GM23338 (cell line): Measurements from ENCODE around the gene PTPRF. TPM values are rescaled to one million over a fixed set of nuclear protein-coding genes. Genes with fewer than 3 reads are reported as not detected.

ENCODE experiments used
- EZH2 ChIP-seq: fragments of 200-600 bp; sonication (generic); IDR thresholded peaks from one replicate; pipeline ENCODE4 v1.8.0; 2017; ENCODE audit warnings: antibody characterized with exemption, mild to moderate bottlenecking, low read depth; ENCODE audit not compliant: unreplicated experiment
- POLR2AphosphoS5 ChIP-seq: IDR thresholded peaks from 2 replicates; pipeline ENCODE4 v1.6.1; 2016; ENCODE audit warnings: antibody characterized with exemption, low read depth
- STAT1 ChIP-seq: IDR thresholded peaks from one replicate; pipeline ENCODE4 v1.6.1; 2016; ENCODE audit warnings: antibody characterized with exemption; ENCODE audit not compliant: unreplicated experiment
- ZNF114 ChIP-seq: fragments of 250-450 bp; sonication (Bioruptor Pico); IDR thresholded peaks from 2 replicates; pipeline ENCODE4 v1.5.0; 2020; ENCODE audit warnings: mild to moderate bottlenecking, moderate library complexity
- polyA plus RNA-seq: library from polyadenylated mRNA; unstranded; fragments of >200 nt; fragmentation: Nextera tagmentation; extraction: Ambion mirVana; gene quantifications from 2 replicates; pipeline ENCODE4 v1.2.1, GENCODE V29; 2016
- total RNA-seq: library from RNA; depleted of rRNA; stranded (reverse); fragments of >200 nt; shearing (Covaris generic); gene quantifications from 2 replicates; pipeline ENCODE4 v1.2.3, GENCODE V29; 2014
- TF ChIP-seq, protein P1 (sequence below): fragments of 250-450 bp; sonication (Bioruptor Pico); IDR thresholded peaks from 2 replicates; pipeline ENCODE4 v1.5.0; 2020; ENCODE audit warnings: mild to moderate bottlenecking, moderate library complexity
- TF ChIP-seq, protein P2 (sequence below): IDR thresholded peaks from one replicate; pipeline ENCODE4 v1.6.1; 2018; ENCODE audit warnings: antibody characterized with exemption; ENCODE audit not compliant: unreplicated experiment
- TF ChIP-seq, protein P3 (sequence below): IDR thresholded peaks from 2 replicates; pipeline ENCODE4 v1.6.1; 2016; ENCODE audit warnings: antibody characterized with exemption

PTPRF gene
- total and polyA plus RNA-seq, 2 experiments from 2014 or later: 52.4 to 173 TPM

DNA sequence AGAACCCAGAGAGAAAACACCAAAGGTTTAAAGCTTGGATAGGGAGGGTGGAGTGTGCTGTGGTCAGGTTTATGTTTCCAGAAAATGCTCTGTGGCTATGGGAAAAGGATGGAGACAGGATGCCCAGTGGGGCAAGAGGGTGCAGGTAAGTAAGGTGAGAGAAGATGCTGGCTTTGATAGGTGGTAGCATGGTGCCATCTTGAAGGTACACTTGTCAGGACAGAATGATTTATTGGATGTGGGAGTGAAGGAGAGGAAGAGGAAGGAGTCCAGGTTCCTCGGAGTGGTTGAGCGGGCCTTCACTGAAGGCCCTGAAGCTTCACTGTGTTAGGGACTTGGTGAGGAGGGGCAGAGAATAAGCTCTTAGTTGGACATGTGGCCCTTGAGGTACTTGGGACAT is 3.6 kb downstream of the PTPRF start (continued):
- TF ChIP-seq, protein P1, sequence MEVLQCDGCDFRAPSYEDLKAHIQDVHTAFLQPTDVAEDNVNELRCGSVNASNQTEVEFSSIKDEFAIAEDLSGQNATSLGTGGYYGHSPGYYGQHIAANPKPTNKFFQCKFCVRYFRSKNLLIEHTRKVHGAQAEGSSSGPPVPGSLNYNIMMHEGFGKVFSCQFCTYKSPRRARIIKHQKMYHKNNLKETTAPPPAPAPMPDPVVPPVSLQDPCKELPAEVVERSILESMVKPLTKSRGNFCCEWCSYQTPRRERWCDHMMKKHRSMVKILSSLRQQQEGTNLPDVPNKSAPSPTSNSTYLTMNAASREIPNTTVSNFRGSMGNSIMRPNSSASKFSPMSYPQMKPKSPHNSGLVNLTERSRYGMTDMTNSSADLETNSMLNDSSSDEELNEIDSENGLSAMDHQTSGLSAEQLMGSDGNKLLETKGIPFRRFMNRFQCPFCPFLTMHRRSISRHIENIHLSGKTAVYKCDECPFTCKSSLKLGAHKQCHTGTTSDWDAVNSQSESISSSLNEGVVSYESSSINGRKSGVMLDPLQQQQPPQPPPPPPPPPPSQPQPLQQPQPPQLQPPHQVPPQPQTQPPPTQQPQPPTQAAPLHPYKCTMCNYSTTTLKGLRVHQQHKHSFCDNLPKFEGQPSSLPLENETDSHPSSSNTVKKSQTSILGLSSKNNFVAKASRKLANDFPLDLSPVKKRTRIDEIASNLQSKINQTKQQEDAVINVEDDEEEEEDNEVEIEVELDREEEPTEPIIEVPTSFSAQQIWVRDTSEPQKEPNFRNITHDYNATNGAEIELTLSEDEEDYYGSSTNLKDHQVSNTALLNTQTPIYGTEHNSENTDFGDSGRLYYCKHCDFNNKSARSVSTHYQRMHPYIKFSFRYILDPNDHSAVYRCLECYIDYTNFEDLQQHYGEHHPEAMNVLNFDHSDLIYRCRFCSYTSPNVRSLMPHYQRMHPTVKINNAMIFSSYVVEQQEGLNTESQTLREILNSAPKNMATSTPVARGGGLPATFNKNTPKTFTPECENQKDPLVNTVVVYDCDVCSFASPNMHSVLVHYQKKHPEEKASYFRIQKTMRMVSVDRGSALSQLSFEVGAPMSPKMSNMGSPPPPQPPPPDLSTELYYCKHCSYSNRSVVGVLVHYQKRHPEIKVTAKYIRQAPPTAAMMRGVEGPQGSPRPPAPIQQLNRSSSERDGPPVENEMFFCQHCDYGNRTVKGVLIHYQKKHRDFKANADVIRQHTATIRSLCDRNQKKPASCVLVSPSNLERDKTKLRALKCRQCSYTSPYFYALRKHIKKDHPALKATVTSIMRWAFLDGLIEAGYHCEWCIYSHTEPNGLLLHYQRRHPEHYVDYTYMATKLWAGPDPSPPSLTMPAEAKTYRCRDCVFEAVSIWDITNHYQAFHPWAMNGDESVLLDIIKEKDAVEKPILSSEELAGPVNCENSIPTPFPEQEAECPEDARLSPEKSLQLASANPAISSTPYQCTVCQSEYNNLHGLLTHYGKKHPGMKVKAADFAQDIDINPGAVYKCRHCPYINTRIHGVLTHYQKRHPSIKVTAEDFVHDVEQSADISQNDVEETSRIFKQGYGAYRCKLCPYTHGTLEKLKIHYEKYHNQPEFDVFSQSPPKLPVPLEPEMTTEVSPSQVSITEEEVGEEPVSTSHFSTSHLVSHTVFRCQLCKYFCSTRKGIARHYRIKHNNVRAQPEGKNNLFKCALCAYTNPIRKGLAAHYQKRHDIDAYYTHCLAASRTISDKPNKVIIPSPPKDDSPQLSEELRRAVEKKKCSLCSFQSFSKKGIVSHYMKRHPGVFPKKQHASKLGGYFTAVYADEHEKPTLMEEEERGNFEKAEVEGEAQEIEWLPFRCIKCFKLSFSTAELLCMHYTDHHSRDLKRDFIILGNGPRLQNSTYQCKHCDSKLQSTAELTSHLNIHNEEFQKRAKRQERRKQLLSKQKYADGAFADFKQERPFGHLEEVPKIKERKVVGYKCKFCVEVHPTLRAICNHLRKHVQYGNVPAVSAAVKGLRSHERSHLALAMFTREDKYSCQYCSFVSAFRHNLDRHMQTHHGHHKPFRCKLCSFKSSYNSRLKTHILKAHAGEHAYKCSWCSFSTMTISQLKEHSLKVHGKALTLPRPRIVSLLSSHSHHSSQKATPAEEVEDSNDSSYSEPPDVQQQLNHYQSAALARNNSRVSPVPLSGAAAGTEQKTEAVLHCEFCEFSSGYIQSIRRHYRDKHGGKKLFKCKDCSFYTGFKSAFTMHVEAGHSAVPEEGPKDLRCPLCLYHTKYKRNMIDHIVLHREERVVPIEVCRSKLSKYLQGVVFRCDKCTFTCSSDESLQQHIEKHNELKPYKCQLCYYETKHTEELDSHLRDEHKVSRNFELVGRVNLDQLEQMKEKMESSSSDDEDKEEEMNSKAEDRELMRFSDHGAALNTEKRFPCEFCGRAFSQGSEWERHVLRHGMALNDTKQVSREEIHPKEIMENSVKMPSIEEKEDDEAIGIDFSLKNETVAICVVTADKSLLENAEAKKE: no peak
- TF ChIP-seq STAT1 (no peak), ZNF114 (CRISPR knock-in tag) (no peak), POLR2AphosphoS5 (no peak), EZH2 (no peak)
- TF ChIP-seq, protein P2, sequence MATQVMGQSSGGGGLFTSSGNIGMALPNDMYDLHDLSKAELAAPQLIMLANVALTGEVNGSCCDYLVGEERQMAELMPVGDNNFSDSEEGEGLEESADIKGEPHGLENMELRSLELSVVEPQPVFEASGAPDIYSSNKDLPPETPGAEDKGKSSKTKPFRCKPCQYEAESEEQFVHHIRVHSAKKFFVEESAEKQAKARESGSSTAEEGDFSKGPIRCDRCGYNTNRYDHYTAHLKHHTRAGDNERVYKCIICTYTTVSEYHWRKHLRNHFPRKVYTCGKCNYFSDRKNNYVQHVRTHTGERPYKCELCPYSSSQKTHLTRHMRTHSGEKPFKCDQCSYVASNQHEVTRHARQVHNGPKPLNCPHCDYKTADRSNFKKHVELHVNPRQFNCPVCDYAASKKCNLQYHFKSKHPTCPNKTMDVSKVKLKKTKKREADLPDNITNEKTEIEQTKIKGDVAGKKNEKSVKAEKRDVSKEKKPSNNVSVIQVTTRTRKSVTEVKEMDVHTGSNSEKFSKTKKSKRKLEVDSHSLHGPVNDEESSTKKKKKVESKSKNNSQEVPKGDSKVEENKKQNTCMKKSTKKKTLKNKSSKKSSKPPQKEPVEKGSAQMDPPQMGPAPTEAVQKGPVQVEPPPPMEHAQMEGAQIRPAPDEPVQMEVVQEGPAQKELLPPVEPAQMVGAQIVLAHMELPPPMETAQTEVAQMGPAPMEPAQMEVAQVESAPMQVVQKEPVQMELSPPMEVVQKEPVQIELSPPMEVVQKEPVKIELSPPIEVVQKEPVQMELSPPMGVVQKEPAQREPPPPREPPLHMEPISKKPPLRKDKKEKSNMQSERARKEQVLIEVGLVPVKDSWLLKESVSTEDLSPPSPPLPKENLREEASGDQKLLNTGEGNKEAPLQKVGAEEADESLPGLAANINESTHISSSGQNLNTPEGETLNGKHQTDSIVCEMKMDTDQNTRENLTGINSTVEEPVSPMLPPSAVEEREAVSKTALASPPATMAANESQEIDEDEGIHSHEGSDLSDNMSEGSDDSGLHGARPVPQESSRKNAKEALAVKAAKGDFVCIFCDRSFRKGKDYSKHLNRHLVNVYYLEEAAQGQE: no peak
- TF ChIP-seq, protein P3, sequence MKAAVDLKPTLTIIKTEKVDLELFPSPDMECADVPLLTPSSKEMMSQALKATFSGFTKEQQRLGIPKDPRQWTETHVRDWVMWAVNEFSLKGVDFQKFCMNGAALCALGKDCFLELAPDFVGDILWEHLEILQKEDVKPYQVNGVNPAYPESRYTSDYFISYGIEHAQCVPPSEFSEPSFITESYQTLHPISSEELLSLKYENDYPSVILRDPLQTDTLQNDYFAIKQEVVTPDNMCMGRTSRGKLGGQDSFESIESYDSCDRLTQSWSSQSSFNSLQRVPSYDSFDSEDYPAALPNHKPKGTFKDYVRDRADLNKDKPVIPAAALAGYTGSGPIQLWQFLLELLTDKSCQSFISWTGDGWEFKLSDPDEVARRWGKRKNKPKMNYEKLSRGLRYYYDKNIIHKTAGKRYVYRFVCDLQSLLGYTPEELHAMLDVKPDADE: no peak
